Measurements from ENCODE around the gene LIPM. TPM values are rescaled to one million over a fixed set of nuclear protein-coding genes. Genes with fewer than 3 reads are reported as not detected.

Gene LIPM
- total RNA-seq, 2 experiments from 2014 or later: not detected

GRCh38 chr10:88813200-88813599 lies 10.7 kb downstream of the LIPM start:
- Histone ChIP-seq H3K27ac (ENCODE audit: low read depth, low read length, poor library complexity, severe bottlenecking) (no peak overlapping the region), H3K9me2 (ENCODE audit: insufficient read depth, low read length) (no peaks in the 10 kb centered on the region), H3K4me2 (ENCODE audit: low read length) (no peak overlapping the region), H3K4me1 (ENCODE audit: insufficient read depth, low read length, poor library complexity, severe bottlenecking) (no peaks in the 10 kb centered on the region), H4K20me1 (ENCODE audit: insufficient read depth, low read length) (no peaks in the 10 kb centered on the region), H3K79me2 (ENCODE audit: insufficient read depth, low read depth, low read length) (no peaks in the 10 kb centered on the region), H2AFZ (ENCODE audit: low read length) (no peak overlapping the region), H3K36me3 (ENCODE audit: insufficient read depth, low read length) (no peaks in the 10 kb centered on the region), H3K9me3 (ENCODE audit: low read length) (no peaks in the 10 kb centered on the region), H3K4me3 (ENCODE audit: low read depth, low read length, poor library complexity, severe bottlenecking) (no peak overlapping the region)
- BruUV-seq (replicated peaks): no TSS peak
- DNase-seq (ENCODE audit: low spot score): no peak
- intact Hi-C loops (cut with micrococcal nuclease; ENCODE audit: unreplicated experiment): loop anchor here (10.0 kb wide), 1 partner anchor 958 kb away; no protein-coding TSS in a partner anchor
- POLR2A ChIA-PET: no interaction called here
- no peak for TF ChIP-seq EZH2phosphoT487 (IDR thresholded peaks at IDR 0.05; ENCODE audit: borderline replicate concordance, low read depth, low read length)
- no peak for TF ChIP-seq CTCF (conservative IDR thresholded peaks at IDR 0.05; ENCODE audit: low read length)
- CTCF ChIA-PET (ENCODE audit: unreplicated experiment): no interaction called here

GRCh38 chr10:88819290-88819689 lies 16.8 kb downstream of the LIPM start:
- no TSS peak for BruUV-seq (replicated peaks)
- Histone ChIP-seq H3K4me2 (ENCODE audit: low read length) (no peak overlapping the region), H3K4me3 (ENCODE audit: low read depth, low read length, poor library complexity, severe bottlenecking) (no peak overlapping the region), H3K27ac (ENCODE audit: low read depth, low read length, poor library complexity, severe bottlenecking) (no peak overlapping the region), H3K79me2 (ENCODE audit: insufficient read depth, low read depth, low read length) (no peaks in the 10 kb centered on the region), H3K4me1 (ENCODE audit: insufficient read depth, low read length, poor library complexity, severe bottlenecking) (no peaks in the 10 kb centered on the region), H3K36me3 (ENCODE audit: insufficient read depth, low read length) (no peaks in the 10 kb centered on the region), H4K20me1 (ENCODE audit: insufficient read depth, low read length) (no peaks in the 10 kb centered on the region), H2AFZ (ENCODE audit: low read length) (no peak overlapping the region), H3K9me3 (ENCODE audit: low read length) (no peaks in the 10 kb centered on the region), H3K9me2 (ENCODE audit: insufficient read depth, low read length) (no peaks in the 10 kb centered on the region)
- DNase-seq (ENCODE audit: low spot score): no peak
- CTCF ChIA-PET (ENCODE audit: unreplicated experiment): no interaction called here
- intact Hi-C loops (cut with micrococcal nuclease; ENCODE audit: unreplicated experiment): loop anchor here (10.0 kb wide), 1 partner anchor 964 kb away; no protein-coding TSS in a partner anchor
- no peak for TF ChIP-seq EZH2phosphoT487 (IDR thresholded peaks at IDR 0.05; ENCODE audit: borderline replicate concordance, low read depth, low read length)
- no peak for TF ChIP-seq CTCF (conservative IDR thresholded peaks at IDR 0.05; ENCODE audit: low read length)
- POLR2A ChIA-PET: no interaction called here

- ChIA-PET POLR2A (interaction anchor here (0.7 to 1.1 kb wide), 3 partner anchors 10 to 12 kb away, joined by 3 to 5 read pairs (median 5); no protein-coding TSS in a partner anchor), CTCF (ENCODE audit: unreplicated experiment) (no interaction called here)
- H3K9me3 ChIP-seq (ENCODE audit: low read length): no peaks in the 10 kb centered on the region
- H2AFZ ChIP-seq (ENCODE audit: low read length): no peak overlapping the region
- no peak overlapping the region for H3K4me2 ChIP-seq (ENCODE audit: low read length)
- H3K36me3 ChIP-seq (ENCODE audit: insufficient read depth, low read length): no peaks in the 10 kb centered on the region
- no peaks in the 10 kb centered on the region for H4K20me1 ChIP-seq (ENCODE audit: insufficient read depth, low read length)
- no peaks in the 10 kb centered on the region for H3K4me1 ChIP-seq (ENCODE audit: insufficient read depth, low read length, poor library complexity, severe bottlenecking)
- no peak overlapping the region for H3K4me3 ChIP-seq (ENCODE audit: low read depth, low read length, poor library complexity, severe bottlenecking)
- no peaks in the 10 kb centered on the region for H3K9me2 ChIP-seq (ENCODE audit: insufficient read depth, low read length)
- intact Hi-C loops (cut with micrococcal nuclease; ENCODE audit: unreplicated experiment): no loop called here
- no peak overlapping the region for H3K27ac ChIP-seq (ENCODE audit: low read depth, low read length, poor library complexity, severe bottlenecking)
- TF ChIP-seq EZH2phosphoT487 (IDR thresholded peaks at IDR 0.05; ENCODE audit: borderline replicate concordance, low read depth, low read length) (no peak), CTCF (conservative IDR thresholded peaks at IDR 0.05; ENCODE audit: low read length) (no peak)
- H3K79me2 ChIP-seq (ENCODE audit: insufficient read depth, low read depth, low read length): no peaks in the 10 kb centered on the region
- BruUV-seq (replicated peaks): no TSS peak
- no peak for DNase-seq (ENCODE audit: low spot score)
Measured at GRCh38 chr10:88820748-88821401, 18.3 kb downstream of the LIPM start.
